SK-N-SH (cell line): ENCODE results near the gene MAPK14. TPM values are rescaled to one million over a fixed set of nuclear protein-coding genes. Genes with fewer than 3 reads are reported as not detected.

Experiments
- CTCF ChIA-PET: fragments of 300-600, 350-600 bp; formaldehyde crosslinking; extraction: SDS; loops from one replicate; lab custom pipeline; 2021; lab: Yijun Ruan, JAX
- POLR2A ChIA-PET: fragments of 350-600 bp; sonication (Branson Sonifier 250); formaldehyde crosslinking; extraction: SDS; loops from one replicate; lab custom pipeline; 2020; ENCODE audit warnings: antibody characterized with exemption, inconsistent platforms; lab: Yijun Ruan, JAX
- DNase-seq: peaks from one replicate; pipeline ENCODE4 v3.0.0; 2012
- H2AFZ ChIP-seq: fragments of 200-600 bp; sonication (generic); 2 replicates; pipeline ENCODE4 v1.8.1; 2016; ENCODE audit warnings: antibody characterized with exemption, mild to moderate bottlenecking, low read depth
- H3F3A ChIP-seq: fragments of 200-600 bp; sonication (generic); replicated peaks from 2 replicates; pipeline ENCODE3; 2016; ENCODE audit warnings: antibody characterized with exemption, mild to moderate bottlenecking; ENCODE audit not compliant: insufficient read depth
- H3K27ac ChIP-seq, 2 experiments: fragments of 200-500 bp in 1 of 2; fragments of 200-600 bp in 1 of 2; sonication (Bioruptor generic) in 1 of 2; sonication (generic), shearing (Covaris generic) in 1 of 2; 2 replicates each; pipeline versions ENCODE4 v1.5.1 to v1.6.1; 2014 to 2016; ENCODE audit warnings: low read depth in 2 of 2, inconsistent platforms in 1 of 2, low read length in 1 of 2, mild to moderate bottlenecking in 1 of 2, mixed read lengths in 1 of 2
- H3K27me3 ChIP-seq: fragments of 200-600 bp; sonication (generic), shearing (Covaris generic); 2 replicates; pipeline ENCODE4 v1.6.1; 2016; ENCODE audit warnings: mixed run types; ENCODE audit not compliant: insufficient read depth
- H3K36me3 ChIP-seq, 2 experiments: fragments of 200-500 bp in 1 of 2; fragments of 200-600 bp in 1 of 2; sonication (Bioruptor generic) in 1 of 2; sonication (generic) in 1 of 2; replicated peaks in 1 of 2; 2 replicates each; pipeline versions ENCODE3 to v1.5.1; 2014 to 2016; ENCODE audit warnings: low read length in 1 of 2, mild to moderate bottlenecking in 1 of 2; ENCODE audit not compliant: insufficient read depth in 2 of 2, control insufficient read depth in 1 of 2
- H3K4me1 ChIP-seq, 2 experiments: fragments of 200-500 bp in 1 of 2; fragments of 200-600 bp in 1 of 2; sonication (Bioruptor generic) in 1 of 2; sonication (generic), shearing (Covaris generic) in 1 of 2; 2 replicates each; pipeline versions ENCODE4 v1.5.1 to v1.6.1; 2014 to 2016; ENCODE audit warnings: low read depth in 1 of 2, low read length in 1 of 2, mixed run types in 1 of 2; ENCODE audit not compliant: insufficient read depth in 2 of 2, control insufficient read depth in 1 of 2
- H3K4me2 ChIP-seq: fragments of 200-600 bp; sonication (generic), shearing (Covaris generic); 2 replicates; pipeline ENCODE4 v1.6.1; 2017; ENCODE audit warnings: mixed run types
- H3K4me3 ChIP-seq, 2 experiments: fragments of 200-500 bp in 1 of 2; fragments of 200-600 bp in 1 of 2; sonication (Bioruptor generic) in 1 of 2; sonication (generic), shearing (Covaris generic) in 1 of 2; 2 replicates each; pipeline versions ENCODE4 v1.5.1 to v1.8.1; 2014 to 2016; ENCODE audit warnings: low read depth in 2 of 2, inconsistent platforms in 1 of 2, low read length in 1 of 2, mild to moderate bottlenecking in 1 of 2, mixed read lengths in 1 of 2, moderate library complexity in 1 of 2
- H3K79me2 ChIP-seq: fragments of 200-600 bp; sonication (generic); 2 replicates; pipeline ENCODE4 v1.8.1; 2017; ENCODE audit warnings: mild to moderate bottlenecking; ENCODE audit not compliant: insufficient read depth
- H3K9ac ChIP-seq: fragments of 200-600 bp; sonication (generic); 2 replicates; pipeline ENCODE4 v1.6.1; 2017; ENCODE audit warnings: mixed run types
- H3K9me2 ChIP-seq: fragments of 200-600 bp; sonication (generic); 2 replicates; pipeline ENCODE4 v1.6.1; 2017; ENCODE audit warnings: mixed run types
- H3K9me3 ChIP-seq: fragments of 200-600 bp; sonication (generic); 2 replicates; pipeline ENCODE4 v1.6.1; 2017; ENCODE audit warnings: mixed run types, mild to moderate bottlenecking, moderate library complexity
- H4K20me1 ChIP-seq: fragments of 200-600 bp; sonication (generic); 2 replicates; pipeline ENCODE4 v1.6.1; 2017; ENCODE audit warnings: mild to moderate bottlenecking, mixed run types; ENCODE audit not compliant: insufficient read depth
- CTCF ChIP-seq: fragments of 200-600 bp; sonication (generic); IDR thresholded peaks from 2 replicates; pipeline ENCODE4 v1.6.1; 2017; ENCODE audit warnings: antibody characterized with exemption, mild to moderate bottlenecking, moderate library complexity
- EZH2phosphoT487 ChIP-seq: fragments of 200-600 bp; sonication (generic); IDR thresholded peaks from 2 replicates; pipeline ENCODE4 v1.6.1; 2017; ENCODE audit warnings: low read depth, mixed run types, mild to moderate bottlenecking, antibody characterized with exemption, moderate library complexity, borderline replicate concordance
- FOSL2 ChIP-seq: IDR thresholded peaks from 2 replicates; pipeline ENCODE4 v1.4.0; 2012; ENCODE audit warnings: low read depth, mild to moderate bottlenecking, moderate library complexity, borderline replicate concordance
- GABPA ChIP-seq: IDR thresholded peaks from 2 replicates; pipeline ENCODE4 v1.4.0; 2012; ENCODE audit warnings: low read depth, mild to moderate bottlenecking
- GATA2 ChIP-seq: sonication (generic); formaldehyde crosslinking; IDR thresholded peaks from 2 replicates; pipeline ENCODE4 v1.5.0; 2020; ENCODE audit warnings: mild to moderate bottlenecking, missing genetic modification reagents
- MEF2A ChIP-seq: IDR thresholded peaks from 2 replicates; pipeline ENCODE4 v1.4.0; 2012; ENCODE audit warnings: low read depth, borderline replicate concordance
- MXI1 ChIP-seq: IDR thresholded peaks from 2 replicates; pipeline ENCODE4 v1.6.1; 2012; ENCODE audit warnings: mild to moderate bottlenecking, low read depth, low read length, improper control_type of control experiment
- NFIC ChIP-seq: IDR thresholded peaks from 2 replicates; pipeline ENCODE4 v1.4.0; 2012; ENCODE audit warnings: borderline replicate concordance
- PBX3 ChIP-seq: IDR thresholded peaks from 2 replicates; pipeline ENCODE4; 2012
- RAD21 ChIP-seq: IDR thresholded peaks from 2 replicates; pipeline ENCODE4 v1.6.1; 2012; ENCODE audit warnings: mild to moderate bottlenecking, low read length
- RCOR1 ChIP-seq: fragments of 150-350 bp; IDR thresholded peaks from 2 replicates; pipeline ENCODE4 v1.6.1; 2017; ENCODE audit warnings: antibody characterized with exemption, low read length
- REST ChIP-seq: IDR thresholded peaks from 2 replicates; pipeline ENCODE4 v1.6.1; 2012; ENCODE audit warnings: mild to moderate bottlenecking, low read depth, low read length, moderate library complexity
- RFX5 ChIP-seq: IDR thresholded peaks from 2 replicates; pipeline ENCODE4 v1.6.1; 2012; ENCODE audit warnings: mild to moderate bottlenecking, improper control_type of control experiment, low read length
- SIN3A ChIP-seq: IDR thresholded peaks from 2 replicates; pipeline ENCODE4 v1.6.1; 2012; ENCODE audit warnings: low read depth, mild to moderate bottlenecking, low read length, moderate library complexity, borderline replicate concordance
- TAF1 ChIP-seq: IDR thresholded peaks from 2 replicates; pipeline ENCODE4 v1.6.1; 2012; ENCODE audit warnings: low read depth, mild to moderate bottlenecking, low read length, moderate library complexity, borderline replicate concordance
- TEAD4 ChIP-seq: IDR thresholded peaks from 2 replicates; pipeline ENCODE4 v1.4.0; 2012; ENCODE audit warnings: mild to moderate bottlenecking, borderline replicate concordance; ENCODE audit not compliant: insufficient read depth
- USF1 ChIP-seq: IDR thresholded peaks from 2 replicates; pipeline ENCODE4 v1.4.0; 2012; ENCODE audit warnings: low read depth, borderline replicate concordance
- YY1 ChIP-seq: IDR thresholded peaks from 2 replicates; pipeline ENCODE4 v1.4.0; 2012; ENCODE audit warnings: low read depth, mild to moderate bottlenecking
- ZBTB33 ChIP-seq: IDR thresholded peaks from 2 replicates; pipeline ENCODE4 v1.4.0; 2012; ENCODE audit warnings: low read depth, borderline replicate concordance
- WGBS: methylation state at CpG from one replicate; pipeline ENCODE4 v1.1.6; 2017; ENCODE audit warnings: low lambda C conversion rate; 5-methylcytosine and 5-hydroxymethylcytosine counted together
- polyA plus RNA-seq, 3 experiments: library from polyadenylated mRNA; depleted of rRNA; stranded (reverse); fragments of >200 nt; gene quantifications; 2 replicates each; pipeline ENCODE4 v1.2.3, GENCODE V29; 2012

The MAPK14 gene
- polyA plus RNA-seq, 1 of the 3 experiments (the other 2 are of a cell fraction) = 19.8 TPM

GRCh38 chr6:36133148-36133547 lies 105.5 kb downstream of the MAPK14 start:
- no peaks in the 10 kb centered on the region for H3K36me3 ChIP-seq
- no peaks in the 10 kb centered on the region for H4K20me1 ChIP-seq
- peak overlapping the region in 1 of 2 experiments; percentile 98; a peak in 2 of 4 replicates for H3K27ac ChIP-seq
- WGBS = 93% methylated on average over 4 of the region's 4 CpGs
- no peak overlapping the region for H3K9ac ChIP-seq
- ChIA-PET CTCF (interaction anchor here (1.0 to 1.2 kb wide), 4 partner anchors 9 to 169 kb away, joined by 3 to 6 read pairs (median 4); partner anchors contain the start of gene MAPK14), POLR2A (no interaction called here)
- H3K4me1 ChIP-seq = peaks cover 17 to 50% of the 10 kb centered on the region in 2 experiments
- H3K9me2 ChIP-seq = no peaks in the 10 kb centered on the region
- no peaks in the 10 kb centered on the region for H3K79me2 ChIP-seq
- TF ChIP-seq RCOR1 (no peak), ZBTB33 (no peak), TEAD4 (no peak), TAF1 (no peak), MXI1 (no peak), PBX3 (no peak), REST (no peak), YY1 (no peak), FOSL2 (no peak), GABPA (no peak), RFX5 (no peak), RAD21 (no peak), NFIC (no peak), CTCF (no peak), USF1 (no peak), EZH2phosphoT487 (no peak), SIN3A (no peak), MEF2A (no peak), GATA2 (no peak)
- H3K9me3 ChIP-seq = no peaks in the 10 kb centered on the region
- H3K27me3 ChIP-seq = no peaks in the 10 kb centered on the region
- no peak overlapping the region for H3K4me2 ChIP-seq
- H3F3A ChIP-seq = no peaks in the 10 kb centered on the region
- H2AFZ ChIP-seq = no peak overlapping the region
- H3K4me3 ChIP-seq = no peak overlapping the region
- no peak for DNase-seq
